HepG2 (cell line): ENCODE data around the gene UBQLN1. TPM values are rescaled to one million over a fixed set of nuclear protein-coding genes. Genes with fewer than 3 reads are reported as not detected.

Experiments used
- CBFB ChIP-seq: sonication (generic); formaldehyde crosslinking; IDR thresholded peaks from 2 replicates; pipeline ENCODE4 v1.4.0; 2020; ENCODE audit warnings: missing genetic modification reagents
- CCAR2 ChIP-seq: fragments of 200-400 bp; formaldehyde crosslinking; optimal IDR thresholded peaks from 2 replicates; pipeline ENCODE3; 2018; ENCODE audit warnings: low read depth, mild to moderate bottlenecking, low read length, moderate library complexity
- GATAD1 ChIP-seq: IDR thresholded peaks from 2 replicates; pipeline ENCODE4 v1.6.1; 2016; ENCODE audit warnings: missing genetic modification reagents, missing compliant biosample characterization
- HDAC1 ChIP-seq: sonication (generic); formaldehyde crosslinking; IDR thresholded peaks from 2 replicates; pipeline ENCODE4 v1.5.1; 2020; ENCODE audit warnings: mild to moderate bottlenecking, missing genetic modification reagents
- KAT8 ChIP-seq: IDR thresholded peaks from 2 replicates; pipeline ENCODE4 v1.6.1; 2016; ENCODE audit warnings: missing genetic modification reagents, missing compliant biosample characterization
- MIER2 ChIP-seq: IDR thresholded peaks from 2 replicates; pipeline ENCODE4 v1.6.1; 2016; ENCODE audit warnings: missing biosample characterization, missing genetic modification reagents
- MIXL1 ChIP-seq: IDR thresholded peaks from 2 replicates; pipeline ENCODE4 v1.6.1; 2016
- PHF21A ChIP-seq: sonication (generic); formaldehyde crosslinking; IDR thresholded peaks from 2 replicates; pipeline ENCODE4 v1.5.0; 2020; ENCODE audit warnings: mild to moderate bottlenecking, missing genetic modification reagents
- SKI ChIP-seq: fragments of 450-650 bp; IDR thresholded peaks from one replicate; pipeline ENCODE4 v1.6.1; 2018; ENCODE audit warnings: mild to moderate bottlenecking; ENCODE audit not compliant: partially characterized antibody
- TBX3 ChIP-seq: fragments of 450-650 bp; IDR thresholded peaks from 2 replicates; pipeline ENCODE4 v1.6.1; 2017; ENCODE audit warnings: antibody characterized with exemption, mild to moderate bottlenecking, inconsistent platforms, borderline replicate concordance
- THRA ChIP-seq: sonication (generic); formaldehyde crosslinking; IDR thresholded peaks from 2 replicates; pipeline ENCODE4 v1.4.0; 2020; ENCODE audit warnings: missing genetic modification reagents, borderline replicate concordance
- ZBTB21 ChIP-seq: sonication (generic); formaldehyde crosslinking; IDR thresholded peaks from 2 replicates; pipeline ENCODE4 v1.4.0; 2020; ENCODE audit warnings: missing genetic modification reagents
- ZFP36L1 ChIP-seq: sonication (generic); formaldehyde crosslinking; IDR thresholded peaks from 2 replicates; pipeline ENCODE4 v1.8.0; 2022; ENCODE audit warnings: mild to moderate bottlenecking, missing genetic modification reagents, moderate library complexity
- ZNF256 ChIP-seq: sonication (generic); formaldehyde crosslinking; conservative IDR thresholded peaks from 2 replicates; pipeline ENCODE4 v1.4.0; 2020; ENCODE audit warnings: missing genetic modification reagents
- ZNF484 ChIP-seq: sonication (generic); formaldehyde crosslinking; IDR thresholded peaks from 2 replicates; pipeline ENCODE4 v1.5.1; 2020; ENCODE audit warnings: mild to moderate bottlenecking, low read depth, missing genetic modification reagents, borderline replicate concordance
- polyA plus RNA-seq, 8 experiments: library from polyadenylated mRNA; depleted of rRNA in 3 of 8; stranded (reverse) in 7 of 8; unstranded in 1 of 8; fragments of >200 nt; fragmentation: Illumina TruSeq in 4 of 8; extraction: Trizol in 4 of 8; gene quantifications; 2 replicates each; pipeline versions ENCODE4 v1.2.1 to v1.2.3, GENCODE V29; 2011 to 2016; ENCODE audit warnings: low read depth in 4 of 8, missing spikeins in 1 of 8, mixed read lengths in 1 of 8; ENCODE audit not compliant: insufficient read depth in 1 of 8
- total RNA-seq, 5 experiments: library from RNA; depleted of rRNA; stranded (reverse); fragments of >200 nt; fragmentation: Illumina TruSeq; extraction: Trizol; gene quantifications; 2 replicates each; pipeline ENCODE4 v1.2.3, GENCODE V29; 2016; ENCODE audit warnings: low read depth in 1 of 5
- TF ChIP-seq, protein P1 (sequence below): sonication (generic); formaldehyde crosslinking; IDR thresholded peaks from 2 replicates; pipeline ENCODE4 v1.9.0; 2021; ENCODE audit warnings: mild to moderate bottlenecking, missing genetic modification reagents
- TF ChIP-seq, protein P2 (sequence below): fragments of 450-650 bp; IDR thresholded peaks from 2 replicates; pipeline ENCODE4 v1.6.1; 2016
- TF ChIP-seq, protein P3 (sequence below): IDR thresholded peaks from 2 replicates; pipeline ENCODE4 v1.6.1; 2016

The UBQLN1 gene
- total and polyA plus RNA-seq, 2 of the 13 experiments (the other 11 are each of a cell fraction or from before 2014, with no cell fraction given), result 78.1 to 83.8 TPM

GRCh38 chr9:83629433-83630104 lies 78.2 kb downstream of the UBQLN1 start (continued):
- TF ChIP-seq, protein P1, sequence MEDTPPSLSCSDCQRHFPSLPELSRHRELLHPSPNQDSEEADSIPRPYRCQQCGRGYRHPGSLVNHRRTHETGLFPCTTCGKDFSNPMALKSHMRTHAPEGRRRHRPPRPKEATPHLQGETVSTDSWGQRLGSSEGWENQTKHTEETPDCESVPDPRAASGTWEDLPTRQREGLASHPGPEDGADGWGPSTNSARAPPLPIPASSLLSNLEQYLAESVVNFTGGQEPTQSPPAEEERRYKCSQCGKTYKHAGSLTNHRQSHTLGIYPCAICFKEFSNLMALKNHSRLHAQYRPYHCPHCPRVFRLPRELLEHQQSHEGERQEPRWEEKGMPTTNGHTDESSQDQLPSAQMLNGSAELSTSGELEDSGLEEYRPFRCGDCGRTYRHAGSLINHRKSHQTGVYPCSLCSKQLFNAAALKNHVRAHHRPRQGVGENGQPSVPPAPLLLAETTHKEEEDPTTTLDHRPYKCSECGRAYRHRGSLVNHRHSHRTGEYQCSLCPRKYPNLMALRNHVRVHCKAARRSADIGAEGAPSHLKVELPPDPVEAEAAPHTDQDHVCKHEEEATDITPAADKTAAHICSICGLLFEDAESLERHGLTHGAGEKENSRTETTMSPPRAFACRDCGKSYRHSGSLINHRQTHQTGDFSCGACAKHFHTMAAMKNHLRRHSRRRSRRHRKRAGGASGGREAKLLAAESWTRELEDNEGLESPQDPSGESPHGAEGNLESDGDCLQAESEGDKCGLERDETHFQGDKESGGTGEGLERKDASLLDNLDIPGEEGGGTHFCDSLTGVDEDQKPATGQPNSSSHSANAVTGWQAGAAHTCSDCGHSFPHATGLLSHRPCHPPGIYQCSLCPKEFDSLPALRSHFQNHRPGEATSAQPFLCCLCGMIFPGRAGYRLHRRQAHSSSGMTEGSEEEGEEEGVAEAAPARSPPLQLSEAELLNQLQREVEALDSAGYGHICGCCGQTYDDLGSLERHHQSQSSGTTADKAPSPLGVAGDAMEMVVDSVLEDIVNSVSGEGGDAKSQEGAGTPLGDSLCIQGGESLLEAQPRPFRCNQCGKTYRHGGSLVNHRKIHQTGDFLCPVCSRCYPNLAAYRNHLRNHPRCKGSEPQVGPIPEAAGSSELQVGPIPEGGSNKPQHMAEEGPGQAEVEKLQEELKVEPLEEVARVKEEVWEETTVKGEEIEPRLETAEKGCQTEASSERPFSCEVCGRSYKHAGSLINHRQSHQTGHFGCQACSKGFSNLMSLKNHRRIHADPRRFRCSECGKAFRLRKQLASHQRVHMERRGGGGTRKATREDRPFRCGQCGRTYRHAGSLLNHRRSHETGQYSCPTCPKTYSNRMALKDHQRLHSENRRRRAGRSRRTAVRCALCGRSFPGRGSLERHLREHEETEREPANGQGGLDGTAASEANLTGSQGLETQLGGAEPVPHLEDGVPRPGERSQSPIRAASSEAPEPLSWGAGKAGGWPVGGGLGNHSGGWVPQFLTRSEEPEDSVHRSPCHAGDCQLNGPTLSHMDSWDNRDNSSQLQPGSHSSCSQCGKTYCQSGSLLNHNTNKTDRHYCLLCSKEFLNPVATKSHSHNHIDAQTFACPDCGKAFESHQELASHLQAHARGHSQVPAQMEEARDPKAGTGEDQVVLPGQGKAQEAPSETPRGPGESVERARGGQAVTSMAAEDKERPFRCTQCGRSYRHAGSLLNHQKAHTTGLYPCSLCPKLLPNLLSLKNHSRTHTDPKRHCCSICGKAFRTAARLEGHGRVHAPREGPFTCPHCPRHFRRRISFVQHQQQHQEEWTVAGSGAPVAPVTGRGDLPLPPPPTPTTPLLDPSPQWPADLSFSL (CRISPR knock-in tag), result peak; percentile 69; the same call in 1 of the 2 replicates
- TF ChIP-seq ZBTB21 (CRISPR knock-in tag), result 0 out of 2 replicates have a peak, but pooled peaks have one; percentile 20
- TF ChIP-seq GATAD1 (CRISPR knock-in tag), result peak; percentile 28; the same call in 1 of the 2 replicates
- peak; percentile 36; the same call in 1 of the 2 replicates for TF ChIP-seq MIXL1 (CRISPR knock-in tag)
- TF ChIP-seq ZNF256 (CRISPR knock-in tag), result no peak
- peak; percentile 79; the same call in 1 of the 2 replicates for TF ChIP-seq TBX3
- peak; percentile 79 for TF ChIP-seq PHF21A (CRISPR knock-in tag)
- no peak for TF ChIP-seq CCAR2
- peak; percentile 65 for TF ChIP-seq SKI
- peak; percentile 74; the same call in 1 of the 2 replicates for TF ChIP-seq THRA (CRISPR knock-in tag)
- TF ChIP-seq KAT8 (CRISPR knock-in tag), result peak; percentile 65; the same call in 1 of the 2 replicates
- peak; percentile 82; the same call in 1 of the 2 replicates for TF ChIP-seq ZFP36L1 (CRISPR knock-in tag)
- TF ChIP-seq ZNF484 (CRISPR knock-in tag), result no peak
- 0 out of 2 replicates have a peak, but pooled peaks have one; percentile 14 for TF ChIP-seq CBFB
- peak; percentile 23; the same call in 1 of the 2 replicates for TF ChIP-seq MIER2 (CRISPR knock-in tag)
- TF ChIP-seq, protein P2, sequence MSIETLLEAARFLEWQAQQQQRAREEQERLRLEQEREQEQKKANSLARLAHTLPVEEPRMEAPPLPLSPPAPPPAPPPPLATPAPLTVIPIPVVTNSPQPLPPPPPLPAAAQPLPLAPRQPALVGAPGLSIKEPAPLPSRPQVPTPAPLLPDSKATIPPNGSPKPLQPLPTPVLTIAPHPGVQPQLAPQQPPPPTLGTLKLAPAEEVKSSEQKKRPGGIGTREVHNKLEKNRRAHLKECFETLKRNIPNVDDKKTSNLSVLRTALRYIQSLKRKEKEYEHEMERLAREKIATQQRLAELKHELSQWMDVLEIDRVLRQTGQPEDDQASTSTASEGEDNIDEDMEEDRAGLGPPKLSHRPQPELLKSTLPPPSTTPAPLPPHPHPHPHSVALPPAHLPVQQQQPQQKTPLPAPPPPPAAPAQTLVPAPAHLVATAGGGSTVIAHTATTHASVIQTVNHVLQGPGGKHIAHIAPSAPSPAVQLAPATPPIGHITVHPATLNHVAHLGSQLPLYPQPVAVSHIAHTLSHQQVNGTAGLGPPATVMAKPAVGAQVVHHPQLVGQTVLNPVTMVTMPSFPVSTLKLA, result 0 out of 2 replicates have a peak, but pooled peaks have one; percentile 31
- TF ChIP-seq, protein P3, sequence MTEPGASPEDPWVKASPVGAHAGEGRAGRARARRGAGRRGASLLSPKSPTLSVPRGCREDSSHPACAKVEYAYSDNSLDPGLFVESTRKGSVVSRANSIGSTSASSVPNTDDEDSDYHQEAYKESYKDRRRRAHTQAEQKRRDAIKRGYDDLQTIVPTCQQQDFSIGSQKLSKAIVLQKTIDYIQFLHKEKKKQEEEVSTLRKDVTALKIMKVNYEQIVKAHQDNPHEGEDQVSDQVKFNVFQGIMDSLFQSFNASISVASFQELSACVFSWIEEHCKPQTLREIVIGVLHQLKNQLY (CRISPR knock-in tag), result peak; percentile 46; the same call in 1 of the 2 replicates
- TF ChIP-seq HDAC1 (CRISPR knock-in tag), result peak; percentile 77
